HEK293 (cell line): ENCODE results near the gene PCDHA7.

Experiments used
- CTCF ChIA-PET: fragments of 350-600 bp; formaldehyde crosslinking; extraction: SDS; loops from one replicate; lab custom pipeline; 2021; ENCODE audit warnings: antibody characterized with exemption; lab: Yijun Ruan, JAX
- POLR2A ChIA-PET: fragments of 300-600 bp; formaldehyde crosslinking; extraction: SDS; loops from one replicate; lab custom pipeline; 2020; ENCODE audit warnings: antibody characterized with exemption, inconsistent platforms; lab: Yijun Ruan, JAX
- H3K27ac ChIP-seq: fragments of 200-500 bp; sonication (Bioruptor generic); 2 replicates; pipeline ENCODE4 v1.5.1; 2014; ENCODE audit warnings: low read depth, low read length, control low read depth, inconsistent platforms; ENCODE audit errors: extremely low read depth
- H3K36me3 ChIP-seq, 2 experiments: fragments of 200-500 bp in 1 of 2; sonication (Bioruptor generic) in 1 of 2; 1 replicate in 1 of 2; 2 replicates in 1 of 2; pipeline ENCODE4 v1.5.1; 2014 to 2017; ENCODE audit warnings: inconsistent platforms in 2 of 2, low read length in 2 of 2; ENCODE audit not compliant: control insufficient read depth in 2 of 2, insufficient read depth in 1 of 2
- H3K4me1 ChIP-seq: fragments of 200-500 bp; sonication (Bioruptor generic); 2 replicates; pipeline ENCODE4 v1.5.1; 2014; ENCODE audit warnings: mild to moderate bottlenecking, low read length, inconsistent platforms; ENCODE audit not compliant: control insufficient read depth, insufficient read depth
- H3K4me3 ChIP-seq: 2 replicates; pipeline ENCODE4 v1.5.1; 2011; ENCODE audit warnings: low read depth, mild to moderate bottlenecking, control low read depth, low read length, moderate library complexity
- H3K9me3 ChIP-seq: fragments of 200-500 bp; sonication (Bioruptor generic); 2 replicates; pipeline ENCODE4 v1.5.1; 2014; ENCODE audit warnings: low read depth, low read length, inconsistent platforms; ENCODE audit not compliant: control insufficient read depth, insufficient read depth
- PBX3 ChIP-seq: sonication (generic); formaldehyde crosslinking; IDR thresholded peaks from 2 replicates; pipeline ENCODE4 v1.8.1; 2022; ENCODE audit warnings: mild to moderate bottlenecking, moderate library complexity, missing genetic modification reagents
- RBAK ChIP-seq: fragments of 450-650 bp; formaldehyde crosslinking; IDR thresholded peaks from 2 replicates; pipeline ENCODE4 v1.5.1; 2016; ENCODE audit warnings: missing biosample characterization, missing genetic modification characterization
- ZNF140 ChIP-seq: fragments of 450-650 bp; formaldehyde crosslinking; IDR thresholded peaks from 2 replicates; pipeline ENCODE4 v1.5.1; 2016; ENCODE audit warnings: missing biosample characterization, missing genetic modification characterization
- ZNF184 ChIP-seq: fragments of 450-650 bp; IDR thresholded peaks from 2 replicates; pipeline ENCODE4 v1.5.1; 2018; ENCODE audit warnings: missing biosample characterization, mild to moderate bottlenecking, missing genetic modification characterization
- ZNF202 ChIP-seq: fragments of 450-650 bp; formaldehyde crosslinking; IDR thresholded peaks from 2 replicates; pipeline ENCODE4 v1.5.1; 2016; ENCODE audit warnings: missing biosample characterization, missing genetic modification characterization, borderline replicate concordance
- ZNF23 ChIP-seq: fragments of 450-650 bp; formaldehyde crosslinking; IDR thresholded peaks from 2 replicates; pipeline ENCODE4 v1.5.1; 2016; ENCODE audit warnings: missing biosample characterization, missing genetic modification characterization, borderline replicate concordance
- ZNF518A ChIP-seq: fragments of 450-650 bp; formaldehyde crosslinking; conservative IDR thresholded peaks from 2 replicates; pipeline ENCODE4 v1.5.1; 2016; ENCODE audit warnings: low read depth, missing biosample characterization, missing genetic modification characterization
- ZNF654 ChIP-seq: fragments of 450-650 bp; formaldehyde crosslinking; IDR thresholded peaks from 2 replicates; pipeline ENCODE4 v1.5.1; 2016; ENCODE audit warnings: low read depth, missing biosample characterization, missing genetic modification characterization
- ZNF785 ChIP-seq: fragments of 450-650 bp; formaldehyde crosslinking; IDR thresholded peaks from 2 replicates; pipeline ENCODE4 v1.5.1; 2016; ENCODE audit warnings: missing biosample characterization, missing genetic modification characterization
- TF ChIP-seq, protein P1 (sequence below): fragments of 450-650 bp; formaldehyde crosslinking; IDR thresholded peaks from 2 replicates; pipeline ENCODE4 v1.5.1; 2016; ENCODE audit warnings: missing biosample characterization, missing genetic modification characterization
- TF ChIP-seq, protein P2 (sequence below): IDR thresholded peaks from 2 replicates; pipeline ENCODE4 v1.6.1; 2011; ENCODE audit warnings: mild to moderate bottlenecking, low read depth, low read length, borderline replicate concordance

PCDHA7 gene

GRCh38 chr5:140835622-140836510, 1.8 kb downstream of the PCDHA7 start:
- CTCF ChIA-PET = interaction anchor here (0.5 to 0.6 kb wide), 2 partner anchors 74 to 448 kb away, joined by 3 to 6 read pairs; no protein-coding TSS in a partner anchor

GRCh38 chr5:140840978-140841962, 7.2 kb downstream of the PCDHA7 start, which contains the start of gene PCDHA8:
Gene PCDHA8 (plus strand): TSS chr5:140841187. CDS start chr5:140841322, 135 bp downstream.
- H3K9me3 ChIP-seq = no peaks in the 10 kb centered on the region
- POLR2A ChIA-PET = no interaction called here
- CTCF ChIA-PET = interaction anchor here (0.6 to 3.9 kb wide), 23 partner anchors 10 to 326 kb away, joined by 3 to 24 read pairs (median 4); partner anchors contain the start of genes PCDHA10, PCDHA13, PCDHA2 and PCDHA5
- TF ChIP-seq ZNF202 (tag by site-specific recombination) (no peak), ZNF140 (no peak), ZNF785 (tag by site-specific recombination) (no peak), ZNF654 (tag by site-specific recombination) (peak; percentile 52), PBX3 (CRISPR knock-in tag) (no peak)
- TF ChIP-seq, protein P1, sequence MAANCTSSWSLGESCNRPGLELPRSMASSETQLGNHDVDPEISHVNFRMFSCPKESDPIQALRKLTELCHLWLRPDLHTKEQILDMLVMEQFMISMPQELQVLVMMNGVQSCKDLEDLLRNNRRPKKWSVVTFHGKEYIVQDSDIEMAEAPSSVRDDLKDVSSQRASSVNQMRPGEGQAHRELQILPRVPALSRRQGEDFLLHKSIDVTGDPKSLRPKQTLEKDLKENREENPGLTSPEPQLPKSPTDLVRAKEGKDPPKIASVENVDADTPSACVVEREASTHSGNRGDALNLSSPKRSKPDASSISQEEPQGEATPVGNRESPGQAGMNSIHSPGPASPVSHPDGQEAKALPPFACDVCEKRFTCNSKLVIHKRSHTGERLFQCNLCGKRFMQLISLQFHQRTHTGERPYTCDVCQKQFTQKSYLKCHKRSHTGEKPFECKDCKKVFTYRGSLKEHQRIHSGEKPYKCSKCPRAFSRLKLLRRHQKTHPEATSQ (tag by site-specific recombination) = no peak
- no peak within 1 kb of the TSS for H3K27ac ChIP-seq
- no peaks in the 10 kb centered on the region for H3K4me1 ChIP-seq
- no peaks in the 10 kb centered on the region for H3K36me3 ChIP-seq
- H3K4me3 ChIP-seq = no peak within 1 kb of the TSS

More at GRCh38 chr5:140835622-140836510, 1.8 kb downstream of the PCDHA7 start:
- Histone ChIP-seq H3K27ac (no peak overlapping the region), H3K4me1 (no peaks in the 10 kb centered on the region), H3K4me3 (no peak overlapping the region), H3K36me3 (no peaks in the 10 kb centered on the region), H3K9me3 (no peaks in the 10 kb centered on the region)
- TF ChIP-seq, protein P2, sequence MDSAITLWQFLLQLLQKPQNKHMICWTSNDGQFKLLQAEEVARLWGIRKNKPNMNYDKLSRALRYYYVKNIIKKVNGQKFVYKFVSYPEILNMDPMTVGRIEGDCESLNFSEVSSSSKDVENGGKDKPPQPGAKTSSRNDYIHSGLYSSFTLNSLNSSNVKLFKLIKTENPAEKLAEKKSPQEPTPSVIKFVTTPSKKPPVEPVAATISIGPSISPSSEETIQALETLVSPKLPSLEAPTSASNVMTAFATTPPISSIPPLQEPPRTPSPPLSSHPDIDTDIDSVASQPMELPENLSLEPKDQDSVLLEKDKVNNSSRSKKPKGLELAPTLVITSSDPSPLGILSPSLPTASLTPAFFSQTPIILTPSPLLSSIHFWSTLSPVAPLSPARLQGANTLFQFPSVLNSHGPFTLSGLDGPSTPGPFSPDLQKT = no peak
- no peak for TF ChIP-seq ZNF23 (tag by site-specific recombination)
- POLR2A ChIA-PET = no interaction called here

- Histone ChIP-seq H3K4me1 (no peaks in the 10 kb centered on the region), H3K9me3 (no peaks in the 10 kb centered on the region), H3K27ac (no peak overlapping the region), H3K36me3 (no peaks in the 10 kb centered on the region), H3K4me3 (no peak overlapping the region)
- CTCF ChIA-PET = interaction anchor here (0.5 kb wide), 1 partner anchor 39 kb away, joined by 3 read pairs; the partner anchor contains the start of gene PCDHA13
- POLR2A ChIA-PET = no interaction called here
- TF ChIP-seq ZNF184 (tag by site-specific recombination) = no peak
- TF ChIP-seq ZNF518A = no peak
- TF ChIP-seq RBAK (tag by site-specific recombination) = no peak
Observed at GRCh38 chr5:140842798-140843733, 9.0 kb downstream of the PCDHA7 start.
